HG03571 (cell line): ENCODE results near the gene PAM.

ENCODE experiments used
- ATAC-seq: cut with Tn5 transposase; IDR thresholded peaks from one replicate; pipeline ENCODE4 v1.9.1; 2021; ENCODE audit not compliant: unreplicated experiment

Gene PAM

DNA sequence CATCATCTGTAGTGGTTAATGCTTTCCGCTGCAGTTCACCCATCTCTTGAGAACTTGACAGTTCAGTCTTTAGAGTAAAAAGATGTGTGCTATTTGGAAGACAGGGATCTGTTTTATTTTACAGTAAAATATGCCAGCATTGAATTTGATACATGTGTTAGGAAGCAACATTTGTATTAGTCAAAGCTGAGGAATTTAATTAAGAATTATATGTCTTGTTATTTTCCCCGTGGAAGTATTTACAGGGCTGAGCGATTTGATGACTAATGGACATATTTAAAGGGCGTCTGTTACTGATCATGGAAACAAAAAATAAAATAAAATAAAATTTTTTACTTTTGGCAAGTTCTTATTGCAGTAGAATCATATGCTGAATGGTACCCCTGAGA, 101.3 kb downstream of the PAM start:
- ATAC-seq, result no peak

DNA sequence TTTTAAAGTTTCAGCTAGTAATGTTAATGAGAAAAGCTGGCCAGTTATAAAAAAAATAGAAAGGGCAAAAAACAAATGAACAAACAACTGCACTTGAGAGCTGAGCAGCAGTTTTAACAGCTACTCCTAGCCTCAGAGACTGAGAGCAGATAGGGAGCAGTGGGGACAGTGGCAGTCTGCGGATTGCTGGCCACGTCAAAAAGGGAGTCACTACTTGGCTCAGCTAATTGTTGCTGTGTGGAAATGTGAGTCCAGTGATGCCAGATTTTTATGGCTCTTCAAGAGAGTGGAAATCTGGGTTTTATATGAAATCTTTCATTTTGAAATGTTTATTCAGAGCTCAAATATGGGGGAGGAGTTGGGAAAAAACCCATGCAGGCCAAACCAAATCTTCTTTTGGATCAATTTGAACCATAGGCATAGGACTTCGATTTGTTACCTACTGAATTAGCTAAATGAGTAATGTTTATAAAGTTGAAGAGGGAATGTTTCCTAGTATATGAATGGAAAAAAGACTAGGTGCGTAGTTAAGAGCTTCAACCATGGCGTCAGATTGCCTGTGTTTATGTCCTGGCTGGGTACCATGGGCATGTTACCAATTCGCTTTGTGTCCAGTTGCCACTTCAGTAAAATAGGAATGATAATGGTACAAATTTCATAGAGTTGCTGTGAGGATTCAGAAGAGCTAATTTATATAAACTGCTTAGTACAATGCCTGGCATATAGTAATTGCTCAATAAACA, 102.1 kb downstream of the PAM start:
- ATAC-seq, result no peak

GRCh38 chr5:102858221-102858620, 103.1 kb downstream of the PAM start:
- no peak for ATAC-seq

- ATAC-seq, result no peak
Measured at GRCh38 chr5:102858808-102859207, 103.7 kb downstream of the PAM start.

GRCh38 chr5:102860035-102860434, 104.9 kb downstream of the PAM start:
- ATAC-seq, result no peak

GRCh38 chr5:102863058-102863457, 108.0 kb downstream of the PAM start:
- ATAC-seq, result no peak

DNA sequence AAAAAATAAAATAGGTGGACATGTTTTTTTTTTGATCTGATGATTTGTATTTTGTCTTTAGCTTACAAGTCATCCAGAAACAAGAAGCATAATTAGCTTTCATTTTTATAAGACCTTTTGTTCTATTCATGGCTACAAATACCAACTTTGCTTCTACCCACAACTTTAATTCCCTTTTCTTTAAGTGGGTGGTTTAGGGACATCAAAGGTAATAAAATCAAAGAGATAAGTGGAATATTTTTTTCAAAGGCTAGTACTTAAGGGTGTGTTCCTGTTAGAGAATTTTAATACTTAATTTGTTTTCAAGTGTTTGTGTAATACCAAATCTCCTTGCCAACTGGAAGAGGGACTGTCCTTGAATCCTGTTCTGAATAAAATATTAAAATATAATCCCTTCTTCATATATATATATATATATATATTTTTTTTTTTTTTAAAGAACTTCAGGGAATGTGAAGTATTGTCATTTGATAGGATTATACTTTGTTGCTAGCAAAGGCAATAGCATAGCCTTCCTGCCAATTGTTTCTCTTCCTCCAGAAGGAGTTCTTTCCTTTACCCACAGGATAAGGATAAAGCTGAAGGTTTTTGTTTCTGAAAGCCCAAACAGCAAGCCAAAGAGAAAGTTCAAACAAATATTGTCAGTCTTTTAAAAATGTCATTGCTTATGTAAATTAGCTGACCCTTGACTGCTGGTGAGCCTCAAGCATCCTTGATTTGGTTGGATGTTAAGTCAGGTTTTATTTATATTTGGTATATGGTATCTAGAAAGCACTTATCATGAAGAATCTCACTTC, 108.9 kb downstream of the PAM start:
- ATAC-seq, result no peak

- ATAC-seq, result no peak
Measured at GRCh38 chr5:102865171-102865509, 110.0 kb downstream of the PAM start.

DNA sequence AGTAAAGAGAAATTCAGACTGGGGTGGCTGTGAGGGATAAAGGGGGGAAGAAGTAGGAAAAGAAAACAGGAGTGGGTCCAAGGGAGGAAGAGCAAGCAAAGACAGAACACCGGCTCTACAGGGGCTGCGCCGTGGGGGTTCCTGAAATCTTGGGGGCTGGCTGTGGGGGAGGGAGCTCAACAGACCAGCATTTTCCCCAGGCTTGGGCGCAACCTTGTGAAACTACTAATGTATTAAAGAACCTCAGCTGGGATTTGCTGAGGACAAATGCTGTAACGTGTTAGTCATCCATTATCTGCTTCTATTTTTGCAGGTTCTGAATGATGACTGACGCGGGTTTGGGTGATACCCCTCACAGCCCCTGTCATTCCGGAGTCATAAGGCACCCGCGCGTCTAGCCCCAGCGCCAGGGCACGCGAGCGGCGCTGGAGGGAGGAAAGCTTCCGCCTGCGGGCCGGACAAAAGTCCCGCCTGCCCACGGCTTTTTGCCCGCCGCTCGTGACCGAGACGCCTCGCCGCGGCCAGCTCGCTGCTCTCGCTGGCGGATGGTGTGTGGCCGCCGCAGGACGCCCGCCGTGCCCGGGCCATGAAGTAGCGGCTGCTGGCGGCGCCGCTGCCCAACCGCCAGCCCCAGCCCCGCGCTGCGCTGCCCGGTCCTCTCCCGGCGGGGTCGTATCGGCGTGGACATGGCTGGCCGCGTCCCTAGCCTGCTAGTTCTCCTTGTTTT, 110.6 kb downstream of the PAM start:
- ATAC-seq, result peak; percentile 78

GRCh38 chr5:102866237-102866600, 111.1 kb downstream of the PAM start:
- no peak for ATAC-seq

- ATAC-seq, result no peak
Measured at GRCh38 chr5:102867992-102868662, 113.0 kb downstream of the PAM start.

GRCh38 chr5:102869230-102869629, 114.1 kb downstream of the PAM start:
- ATAC-seq, result no peak

DNA sequence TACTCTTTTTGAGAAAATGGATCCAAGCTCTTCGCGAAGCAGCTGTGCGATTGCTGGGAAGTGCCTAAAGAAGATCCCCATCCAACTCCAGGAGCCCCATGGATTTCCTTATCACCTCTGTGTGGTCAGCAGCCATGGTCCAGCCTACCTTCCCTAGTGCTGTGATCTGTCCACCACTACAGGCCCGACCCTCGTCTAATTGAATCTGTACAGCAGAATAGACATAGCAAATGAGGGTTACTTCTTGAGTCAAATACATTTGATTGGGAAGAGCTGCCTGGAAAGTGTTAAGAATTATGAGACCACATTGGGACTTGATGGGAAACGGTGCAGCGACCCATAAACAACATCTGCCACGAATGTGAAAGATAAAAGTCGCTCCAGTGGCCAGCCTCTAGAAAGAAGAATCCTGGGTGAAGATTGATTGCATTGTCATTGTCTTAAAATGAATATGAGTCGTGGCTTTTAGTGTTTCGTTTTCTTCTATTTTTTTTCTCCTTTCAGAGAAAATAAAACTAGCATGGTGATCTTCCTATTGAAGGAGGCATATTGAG, 118.4 kb downstream of the PAM start:
- ATAC-seq, result no peak

DNA sequence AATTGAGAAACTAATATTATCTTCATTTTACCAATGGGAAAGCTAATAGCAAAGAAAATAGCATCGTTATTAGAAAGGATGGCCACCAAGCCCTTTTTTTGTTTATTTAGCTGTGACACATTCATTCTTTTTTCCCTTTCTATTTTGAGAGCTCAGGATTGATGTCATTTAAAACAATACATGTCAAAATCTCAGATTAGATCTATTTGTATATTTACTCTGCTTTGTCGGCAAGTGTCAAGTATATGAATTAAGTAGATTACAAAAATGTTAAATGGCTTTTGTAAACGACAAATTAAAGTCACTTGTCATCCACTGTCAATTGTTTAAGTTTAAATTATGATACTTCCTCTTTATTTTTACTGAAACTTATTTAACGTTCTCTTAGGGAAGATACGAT, 118.9 kb downstream of the PAM start:
- ATAC-seq, result no peak

GRCh38 chr5:102875721-102876123, 120.6 kb downstream of the PAM start:
- no peak for ATAC-seq

DNA sequence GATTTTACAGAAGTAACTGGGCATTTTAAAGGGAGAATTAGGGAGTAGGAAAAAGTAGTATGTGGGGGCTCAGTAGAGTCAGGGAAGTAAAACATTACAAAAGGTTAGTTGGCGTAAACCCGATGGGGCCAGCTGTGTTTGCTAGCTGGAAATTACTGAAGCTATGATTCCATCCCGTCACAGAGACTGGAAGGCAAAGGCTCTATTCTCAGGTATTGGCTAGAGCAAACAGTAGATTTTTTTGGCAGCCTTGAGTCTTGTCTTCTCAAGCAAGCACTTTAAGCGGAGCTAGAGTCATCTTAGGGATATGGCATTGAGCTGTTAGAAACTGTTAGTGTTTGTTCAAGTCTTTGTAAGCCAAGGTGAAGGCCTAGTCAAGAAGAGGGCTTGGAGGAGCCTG, 121.5 kb downstream of the PAM start:
- ATAC-seq, result no peak

DNA sequence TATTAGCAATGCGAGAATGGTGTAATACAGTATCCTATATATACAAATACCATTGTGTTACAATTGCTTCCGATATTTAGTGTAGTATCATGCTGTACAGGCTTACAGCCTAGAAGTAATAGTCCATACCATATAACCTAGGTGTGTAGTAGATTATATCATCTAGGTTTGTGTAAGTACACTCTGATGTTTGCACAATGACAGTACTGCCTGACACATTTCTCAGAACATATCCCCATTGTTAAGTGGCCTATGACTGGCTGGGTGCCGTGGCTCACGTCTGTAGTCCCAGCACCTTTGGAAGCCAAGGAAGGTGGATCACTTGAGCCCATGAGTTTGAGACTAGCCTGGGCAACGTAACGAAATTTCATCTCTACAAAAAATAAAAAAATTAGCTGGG, 124.6 kb downstream of the PAM start:
- no peak for ATAC-seq

GRCh38 chr5:102886586-102886985, 131.5 kb downstream of the PAM start:
- no peak for ATAC-seq

DNA sequence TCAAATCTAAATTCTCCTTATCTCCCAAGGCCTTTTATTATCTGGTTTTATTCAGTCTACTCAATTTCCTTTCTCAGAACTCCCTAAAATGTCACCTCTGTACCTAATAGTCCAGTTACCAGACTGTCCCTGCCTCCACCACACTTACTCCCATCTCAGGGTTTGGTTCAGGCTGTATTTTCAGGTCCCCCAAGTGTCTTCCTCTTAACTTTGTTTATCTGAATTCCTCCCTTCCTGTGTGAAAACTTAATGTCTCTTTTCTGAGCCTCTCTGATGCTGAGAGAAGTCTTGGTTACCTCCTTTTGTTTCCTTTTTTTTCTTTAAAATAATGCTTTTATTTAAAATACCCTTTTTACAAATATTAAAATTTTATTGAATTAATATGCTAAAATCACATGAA, 133.4 kb downstream of the PAM start:
- ATAC-seq, result no peak

DNA sequence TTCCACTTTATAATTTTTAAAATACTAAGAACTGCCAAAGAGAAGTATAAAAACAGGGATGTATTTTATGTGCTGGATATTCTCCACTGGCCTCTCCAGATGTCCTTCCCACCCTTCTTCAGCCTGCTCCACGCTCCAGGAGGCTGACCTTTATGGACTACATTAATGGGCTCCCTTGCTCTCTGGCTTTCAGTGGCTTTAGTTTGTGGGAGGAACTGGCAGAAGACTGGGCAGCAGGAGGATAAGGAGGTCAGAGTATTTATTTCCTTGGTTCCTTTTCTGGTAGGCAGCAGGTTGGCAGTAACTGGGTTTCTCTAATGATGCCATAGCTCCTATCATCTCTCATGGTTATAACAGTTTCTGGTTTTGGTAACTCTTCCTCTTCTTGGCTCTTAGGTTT, 133.9 kb downstream of the PAM start:
- no peak for ATAC-seq

- ATAC-seq, result no peak
Measured at GRCh38 chr5:102890133-102890532, 135.0 kb downstream of the PAM start.
